IMR-90 (cell line): ENCODE measurements around the gene CARD19. TPM values are rescaled to one million over a fixed set of nuclear protein-coding genes. Genes with fewer than 3 reads are reported as not detected.

ENCODE experiments used
- ATAC-seq: fragments of 200-7000 bp; cut with Tn5 transposase; 2 replicates; pipeline ENCODE4 v1.9.1; 2020; ENCODE audit warnings: low read depth, mild to moderate bottlenecking, moderate library complexity
- BruUV-seq: library from RNA; stranded (reverse); fragments of 400-500 nt; replicated peaks from 2 replicates; lab custom pipeline; 2021; lab: Mats Ljungman, UMichigan
- CTCF ChIA-PET: fragments of 300-600 bp; formaldehyde crosslinking; extraction: SDS; loops from one replicate; lab custom pipeline; 2021; ENCODE audit warnings: antibody characterized with exemption; lab: Yijun Ruan, JAX
- POLR2A ChIA-PET: fragments of 300-600 bp; sonication (Branson Sonifier 250); formaldehyde crosslinking; loops from one replicate; lab custom pipeline; 2022; ENCODE audit warnings: antibody characterized with exemption; ENCODE audit not compliant: unreplicated experiment; lab: Charles Lee
- DNase-seq: peaks from one replicate; pipeline ENCODE4 v3.0.0; 2013
- H2AFZ ChIP-seq: replicated peaks from 2 replicates; pipeline ENCODE3; 2013; ENCODE audit warnings: low read length, mild to moderate bottlenecking; ENCODE audit not compliant: poor library complexity
- H2AK5ac ChIP-seq: 2 replicates; pipeline ENCODE4 v1.6.1; 2013; ENCODE audit warnings: low read depth, low read length, inconsistent platforms
- H2AK9ac ChIP-seq: replicated peaks from 2 replicates; pipeline ENCODE3; 2013; ENCODE audit warnings: mild to moderate bottlenecking, low read depth, low read length, moderate library complexity; ENCODE audit not compliant: poor library complexity
- H2BK120ac ChIP-seq: 2 replicates; pipeline ENCODE4 v1.6.1; 2013; ENCODE audit warnings: low read depth, low read length, inconsistent platforms
- H2BK15ac ChIP-seq: 3 replicates; pipeline ENCODE4 v1.6.1; 2013; ENCODE audit warnings: low read depth, low read length, inconsistent platforms
- H2BK20ac ChIP-seq: 2 replicates; pipeline ENCODE4 v1.6.1; 2013; ENCODE audit warnings: low read depth, mild to moderate bottlenecking, inconsistent platforms, low read length, moderate library complexity
- H2BK5ac ChIP-seq: 2 replicates; pipeline ENCODE4 v1.6.1; 2013; ENCODE audit warnings: mild to moderate bottlenecking, low read depth, low read length, inconsistent platforms; ENCODE audit not compliant: poor library complexity, severe bottlenecking
- H3K14ac ChIP-seq: replicated peaks from 2 replicates; pipeline ENCODE4 v1.6.1; 2013; ENCODE audit warnings: low read depth, low read length, inconsistent platforms
- H3K18ac ChIP-seq: 2 replicates; pipeline ENCODE4 v1.6.1; 2013; ENCODE audit warnings: low read depth, low read length, control low read depth
- H3K23ac ChIP-seq: 2 replicates; pipeline ENCODE4 v1.6.1; 2013; ENCODE audit warnings: low read depth, low read length, inconsistent platforms
- H3K27ac ChIP-seq: 2 replicates; pipeline ENCODE4 v1.5.1; 2013; ENCODE audit warnings: mild to moderate bottlenecking, control low read depth, low read length; ENCODE audit not compliant: insufficient read depth
- H3K27me3 ChIP-seq: 2 replicates; pipeline ENCODE4 v1.6.1; 2013; ENCODE audit warnings: low read length; ENCODE audit not compliant: control insufficient read depth, insufficient read depth
- H3K36me3 ChIP-seq: 2 replicates; pipeline ENCODE4 v1.6.1; 2013; ENCODE audit warnings: low read length, mixed read lengths; ENCODE audit not compliant: control insufficient read depth, insufficient read depth
- H3K4ac ChIP-seq: 2 replicates; pipeline ENCODE4 v1.6.1; 2013; ENCODE audit warnings: low read depth, low read length, inconsistent platforms
- H3K4me1 ChIP-seq: 2 replicates; pipeline ENCODE4 v1.6.1; 2013; ENCODE audit warnings: low read length, mixed read lengths; ENCODE audit not compliant: control insufficient read depth, insufficient read depth
- H3K4me2 ChIP-seq: 2 replicates; pipeline ENCODE4 v1.6.1; 2013; ENCODE audit warnings: low read depth, mild to moderate bottlenecking, control low read depth, low read length, moderate library complexity
- H3K4me3 ChIP-seq: 2 replicates; pipeline ENCODE4 v1.5.1; 2013; ENCODE audit warnings: low read depth, mild to moderate bottlenecking, control low read depth, low read length, moderate library complexity; ENCODE audit not compliant: insufficient read depth
- H3K56ac ChIP-seq: 2 replicates; pipeline ENCODE4 v1.6.1; 2013; ENCODE audit warnings: low read length, inconsistent platforms; ENCODE audit not compliant: insufficient read depth; ENCODE audit errors: extremely low read depth
- H3K79me1 ChIP-seq, 2 experiments: 2 replicates each; pipeline ENCODE4 v1.6.1; 2013; ENCODE audit warnings: low read length in 2 of 2, inconsistent platforms in 1 of 2, low read depth in 1 of 2
- H3K9ac ChIP-seq: 2 replicates; pipeline ENCODE4 v1.6.1; 2013; ENCODE audit warnings: low read depth, low read length, control low read depth
- H3K9me1 ChIP-seq: 2 replicates; pipeline ENCODE4 v1.6.1; 2013; ENCODE audit warnings: low read length, inconsistent platforms; ENCODE audit not compliant: insufficient read depth
- H3K9me3 ChIP-seq: 2 replicates; pipeline ENCODE4 v1.6.1; 2013; ENCODE audit warnings: low read length; ENCODE audit not compliant: control insufficient read depth, insufficient read depth
- H4K20me1 ChIP-seq: 2 replicates; pipeline ENCODE4 v1.6.1; 2013; ENCODE audit warnings: low read length, inconsistent platforms; ENCODE audit not compliant: insufficient read depth
- H4K5ac ChIP-seq: 2 replicates; pipeline ENCODE4 v1.6.1; 2013; ENCODE audit warnings: mild to moderate bottlenecking, low read depth, low read length, control low read depth
- H4K8ac ChIP-seq, 2 experiments: 2 replicates each; pipeline ENCODE4 v1.6.1; 2013; ENCODE audit warnings: low read depth in 2 of 2, low read length in 2 of 2, control low read depth in 1 of 2, inconsistent platforms in 1 of 2
- H4K91ac ChIP-seq: 2 replicates; pipeline ENCODE4 v1.6.1; 2013; ENCODE audit warnings: low read depth, low read length, inconsistent platforms; ENCODE audit not compliant: insufficient read depth
- MAZ ChIP-seq: IDR thresholded peaks from 2 replicates; pipeline ENCODE4 v1.6.1; 2012; ENCODE audit warnings: low read depth, mild to moderate bottlenecking, low read length, improper control_type of control experiment, moderate library complexity, borderline replicate concordance
- RAD21 ChIP-seq: IDR thresholded peaks from 2 replicates; pipeline ENCODE4 v1.6.1; 2012; ENCODE audit warnings: low read length, improper control_type of control experiment
- SMC3 ChIP-seq: fragments of 150-350 bp; IDR thresholded peaks from 2 replicates; pipeline ENCODE4 v1.6.1; 2016; ENCODE audit warnings: low read depth, mild to moderate bottlenecking, antibody characterized with exemption, low read length, moderate library complexity
- WGBS, 2 experiments: methylation state at CpG; one replicate each; pipeline versions ENCODE4 v1.1.5 to v1.1.7; 2013; ENCODE audit warnings: missing lambda C conversion rate in 2 of 2; ENCODE audit not compliant: insufficient read length in 1 of 2; ENCODE audit errors: extremely low coverage in 2 of 2; 5-methylcytosine and 5-hydroxymethylcytosine counted together
- dilution Hi-C: fragments of 300-500 bp; cut with HindIII; formaldehyde crosslinking; loops from one replicate; pipeline ENCODE4 v1.14.3; 2018; ENCODE audit warnings: low sequenced_read_pairs; ENCODE audit not compliant: unreplicated experiment
- in situ Hi-C: fragments of 300-500 bp; cut with MboI; formaldehyde crosslinking; loops from 3 replicates; pipeline ENCODE4 v1.14.3; 2019; ENCODE audit warnings: low sequenced_read_pairs, inconsistent platforms, mixed read lengths
- intact Hi-C: fragments of 100-400 bp; cut with micrococcal nuclease; formaldehyde crosslinking; loops from 2 replicates; pipeline ENCODE4 v1.10.0; 2022
- polyA plus RNA-seq, 3 experiments: library from polyadenylated mRNA; depleted of rRNA; stranded (reverse); fragments of >200 nt; gene quantifications; 2 replicates each; pipeline ENCODE4 v1.2.3, GENCODE V29; 2012; ENCODE audit warnings: low replicate concordance in 1 of 3
- total RNA-seq: library from RNA; depleted of rRNA; stranded (reverse); fragments of >200 nt; gene quantifications from 2 replicates; pipeline ENCODE4 v1.2.3, GENCODE V29; 2012
- TF ChIP-seq, protein P1 (sequence below): conservative IDR thresholded peaks from 2 replicates; pipeline ENCODE4 v1.5.1; 2012; ENCODE audit warnings: mild to moderate bottlenecking, low read depth, low read length, improper control_type of control experiment

The CARD19 gene
- total and polyA plus RNA-seq, 2 of the 4 experiments (the other 2 are of a cell fraction), result 17.4 to 111 TPM

DNA sequence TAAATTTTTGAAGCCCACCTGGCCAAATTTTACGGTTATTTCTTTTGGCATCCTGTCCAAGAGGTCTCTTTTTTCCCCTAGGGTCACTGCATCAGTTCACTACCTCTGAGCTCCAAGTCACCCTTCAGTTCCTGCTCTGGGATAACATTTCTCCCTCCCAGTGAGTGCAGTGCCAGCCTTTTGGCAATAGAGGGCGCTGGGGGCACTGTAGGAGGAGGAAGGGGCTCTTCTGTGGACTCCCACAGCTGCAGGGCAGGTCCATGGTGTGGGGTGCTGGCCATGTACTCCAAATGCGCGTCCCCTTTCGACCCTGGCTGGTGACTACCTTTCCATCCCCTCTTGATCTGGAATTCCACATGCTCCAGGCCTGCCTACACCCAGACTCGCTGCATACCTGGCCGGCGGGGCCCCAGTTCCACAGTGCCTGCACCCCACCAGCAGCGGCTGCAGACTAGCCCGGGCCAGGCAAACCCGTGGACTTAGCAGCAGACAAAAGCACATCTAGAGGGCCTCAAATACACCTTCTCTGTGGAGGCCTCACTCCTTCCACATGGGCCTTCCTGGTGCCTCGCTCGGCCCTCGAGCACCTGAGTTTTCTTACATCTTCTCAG is 58.4 kb downstream of the CARD19 start:
- CTCF ChIA-PET, result interaction anchor here (0.5 to 1.3 kb wide), 3 partner anchors 12 to 412 kb away, joined by 3 to 5 read pairs (median 4); no protein-coding TSS in a partner anchor
- BruUV-seq, result no TSS peak
- Histone ChIP-seq H3K14ac (no peak overlapping the region), H4K20me1 (no peaks in the 10 kb centered on the region), H4K8ac (no peak overlapping the region), H2BK5ac (no peak overlapping the region), H2AK9ac (peak overlapping the region; percentile 26), H3K18ac (no peak overlapping the region), H3K4me1 (no peaks in the 10 kb centered on the region), H2BK20ac (no peak overlapping the region), H3K27me3 (no peaks in the 10 kb centered on the region), H3K9me1 (no peaks in the 10 kb centered on the region), H2BK15ac (no peak overlapping the region), H2AK5ac (no peak overlapping the region), H2AFZ (no peak overlapping the region), H2BK120ac (no peak overlapping the region), H3K9me3 (no peaks in the 10 kb centered on the region), H3K27ac (no peak overlapping the region), H3K36me3 (no peaks in the 10 kb centered on the region), H3K79me1 (no peaks in the 10 kb centered on the region; a peak in 1 of 4 replicates), H3K4me2 (no peak overlapping the region), H4K5ac (no peak overlapping the region), H3K9ac (no peak overlapping the region), H3K23ac (no peak overlapping the region), H4K91ac (no peak overlapping the region), H3K4me3 (no peak overlapping the region), H3K56ac (no peak overlapping the region), H3K4ac (no peak overlapping the region)
- WGBS, 2 experiments, result 72% methylated on average over 6 of the region's 14 CpGs; no CpG with 5 or more reads in 1 of the 2 experiments
- ATAC-seq (peak; percentile 57), DNase-seq (no peak)
- TF ChIP-seq SMC3 (peak; percentile 8; the same call in 1 of the 2 replicates), MAZ (no peak), RAD21 (peak; percentile 32; the same call in 1 of the 2 replicates)
- TF ChIP-seq, protein P1, sequence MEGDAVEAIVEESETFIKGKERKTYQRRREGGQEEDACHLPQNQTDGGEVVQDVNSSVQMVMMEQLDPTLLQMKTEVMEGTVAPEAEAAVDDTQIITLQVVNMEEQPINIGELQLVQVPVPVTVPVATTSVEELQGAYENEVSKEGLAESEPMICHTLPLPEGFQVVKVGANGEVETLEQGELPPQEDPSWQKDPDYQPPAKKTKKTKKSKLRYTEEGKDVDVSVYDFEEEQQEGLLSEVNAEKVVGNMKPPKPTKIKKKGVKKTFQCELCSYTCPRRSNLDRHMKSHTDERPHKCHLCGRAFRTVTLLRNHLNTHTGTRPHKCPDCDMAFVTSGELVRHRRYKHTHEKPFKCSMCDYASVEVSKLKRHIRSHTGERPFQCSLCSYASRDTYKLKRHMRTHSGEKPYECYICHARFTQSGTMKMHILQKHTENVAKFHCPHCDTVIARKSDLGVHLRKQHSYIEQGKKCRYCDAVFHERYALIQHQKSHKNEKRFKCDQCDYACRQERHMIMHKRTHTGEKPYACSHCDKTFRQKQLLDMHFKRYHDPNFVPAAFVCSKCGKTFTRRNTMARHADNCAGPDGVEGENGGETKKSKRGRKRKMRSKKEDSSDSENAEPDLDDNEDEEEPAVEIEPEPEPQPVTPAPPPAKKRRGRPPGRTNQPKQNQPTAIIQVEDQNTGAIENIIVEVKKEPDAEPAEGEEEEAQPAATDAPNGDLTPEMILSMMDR, result peak; percentile 44
- dilution Hi-C loops, result no loop called here
- in situ Hi-C loops, result loop anchor here (25.0 kb wide), 1 partner anchor 808 kb away; the partner anchor contains the start of gene BARX1
- intact Hi-C loops, result loop anchor here (5.0 kb wide), 1 partner anchor 47 kb away; no protein-coding TSS in a partner anchor
- POLR2A ChIA-PET, result no interaction called here
